Stimulated activated CD4-positive, alpha-beta T cell treated with anti-CD3 and anti-CD28 coated beads, Interleukin-4, amount 100 ng/mL, for 1 hour (primary cell): ENCODE results near the gene CDKN1C.
"Not testable (repeated sequence)": the region's sequence is repeated elsewhere in the genome, so short reads cannot be mapped to it uniquely, and the experiment has no call there.

Source experiments
- DNase-seq: peaks from one replicate; pipeline ENCODE4 v3.0.0-alpha.2; 2020

Gene CDKN1C

DNA sequence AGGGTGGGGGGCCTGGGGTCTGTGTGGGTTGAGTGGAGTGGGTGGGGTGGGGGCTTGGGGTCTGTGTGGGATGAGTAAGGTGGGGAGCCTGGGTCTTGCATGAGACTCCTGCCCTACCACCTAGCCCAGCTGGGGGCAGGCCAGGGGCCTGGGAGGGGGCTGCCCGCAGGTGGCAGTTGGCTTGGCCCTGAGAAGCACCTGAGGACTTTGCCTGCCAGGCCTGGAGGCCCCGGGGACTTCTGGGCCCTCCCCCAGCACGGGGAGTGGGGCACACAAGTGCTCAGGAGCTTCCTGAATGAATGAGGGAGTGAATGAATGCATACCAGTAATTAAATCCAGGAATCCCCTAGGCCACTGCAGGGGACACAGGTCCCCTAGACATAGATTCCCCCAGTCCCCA lies 37.1 kb upstream of the CDKN1C start:
- DNase-seq = no peak

DNA sequence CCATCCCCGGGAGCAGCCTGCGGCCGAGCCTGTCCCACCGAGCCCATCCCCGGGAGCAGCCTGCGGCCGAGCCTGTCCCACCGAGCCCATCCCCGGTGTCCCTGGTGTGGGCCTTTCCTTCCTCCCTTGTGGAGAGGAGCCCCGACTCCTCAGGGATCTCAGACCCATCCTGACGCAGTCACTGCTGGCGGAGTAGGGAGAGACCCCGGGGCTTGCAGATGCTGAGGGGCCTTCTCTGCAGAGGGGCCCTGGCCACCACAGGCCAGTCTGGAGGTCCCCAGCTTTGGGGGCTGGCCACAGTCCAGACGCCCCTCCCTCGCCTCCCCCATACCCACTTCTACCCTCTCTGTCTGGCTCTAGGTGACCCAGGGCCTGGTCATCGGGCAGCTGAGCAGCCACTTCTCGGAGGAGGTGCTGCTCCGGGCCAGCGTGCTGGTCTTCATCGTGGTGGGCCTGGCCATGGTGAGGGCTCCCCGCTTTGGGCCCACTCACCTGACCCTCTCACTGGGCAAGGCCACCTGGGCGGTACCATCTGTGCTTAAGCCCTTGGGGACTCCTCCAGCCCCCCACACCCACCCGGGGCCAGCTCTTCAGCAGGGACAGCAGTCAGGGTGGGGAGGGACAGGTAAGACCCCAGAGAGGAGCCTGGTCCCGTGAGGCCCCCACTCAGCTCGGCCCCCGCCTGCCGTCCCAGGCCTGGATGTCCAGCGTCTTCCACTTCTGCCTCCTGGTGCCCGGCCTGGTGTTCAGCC lies 36.3 kb upstream of the CDKN1C start:
- DNase-seq = no peak

DNA sequence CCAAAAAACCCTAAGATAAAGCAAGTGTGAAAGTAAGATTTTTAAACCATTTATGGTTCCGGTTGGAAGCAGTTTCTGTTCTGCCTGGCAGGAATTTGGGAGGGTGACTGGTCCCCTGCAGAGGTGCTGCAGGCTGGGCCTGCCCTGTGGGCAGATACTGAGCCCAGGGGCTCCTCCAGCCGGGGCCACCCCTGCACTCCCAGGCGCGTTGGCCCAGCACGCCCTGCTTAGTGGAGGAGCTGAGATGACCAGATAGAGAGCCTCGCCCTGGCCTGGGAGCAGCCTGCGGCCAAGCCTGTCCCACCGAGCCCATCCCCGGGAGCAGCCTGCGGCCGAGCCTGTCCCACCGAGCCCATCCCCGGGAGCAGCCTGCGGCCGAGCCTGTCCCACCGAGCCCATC lies 35.7 kb upstream of the CDKN1C start:
- DNase-seq = no peak

DNA sequence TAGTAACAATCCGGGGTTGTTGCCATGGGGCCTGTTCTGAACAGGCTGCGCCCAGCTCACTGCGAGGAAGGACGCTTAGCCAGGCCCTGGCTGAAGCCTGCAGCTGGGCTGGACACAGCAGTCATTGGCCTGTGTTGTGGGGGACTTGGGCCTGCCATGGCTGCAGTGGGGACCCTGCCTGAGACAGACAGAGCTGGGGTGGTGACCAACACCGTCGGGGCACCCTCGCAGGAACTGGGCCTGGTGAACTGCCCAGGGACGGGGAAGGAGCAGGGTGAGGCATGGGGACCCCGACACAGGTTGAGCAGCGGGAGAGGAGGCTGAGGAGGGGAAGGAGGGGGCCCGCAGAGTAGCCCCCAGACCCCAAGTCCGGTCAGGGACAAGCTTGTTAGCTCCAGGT lies 34.8 kb upstream of the CDKN1C start:
- DNase-seq = no peak

DNA sequence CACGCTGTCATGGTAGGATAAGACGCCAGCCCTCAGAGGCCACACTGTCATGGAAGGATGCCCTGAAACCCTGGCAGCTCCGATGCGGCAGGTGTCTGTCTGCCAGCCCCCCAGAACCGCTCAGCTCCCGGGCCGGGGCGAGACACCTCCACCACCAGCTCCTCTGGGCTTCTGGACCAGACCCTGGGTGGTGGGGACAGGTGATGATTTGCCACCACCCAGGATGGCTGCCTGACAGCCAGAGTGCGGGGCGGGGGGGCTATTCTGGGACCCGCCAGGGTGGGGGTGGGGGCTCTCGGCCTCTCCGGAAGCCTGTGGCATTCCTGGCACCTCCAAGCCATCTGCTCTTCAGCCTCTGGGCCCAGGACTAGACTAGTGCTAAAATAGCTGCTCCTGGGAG lies 34.3 kb upstream of the CDKN1C start:
- no peak for DNase-seq

DNA sequence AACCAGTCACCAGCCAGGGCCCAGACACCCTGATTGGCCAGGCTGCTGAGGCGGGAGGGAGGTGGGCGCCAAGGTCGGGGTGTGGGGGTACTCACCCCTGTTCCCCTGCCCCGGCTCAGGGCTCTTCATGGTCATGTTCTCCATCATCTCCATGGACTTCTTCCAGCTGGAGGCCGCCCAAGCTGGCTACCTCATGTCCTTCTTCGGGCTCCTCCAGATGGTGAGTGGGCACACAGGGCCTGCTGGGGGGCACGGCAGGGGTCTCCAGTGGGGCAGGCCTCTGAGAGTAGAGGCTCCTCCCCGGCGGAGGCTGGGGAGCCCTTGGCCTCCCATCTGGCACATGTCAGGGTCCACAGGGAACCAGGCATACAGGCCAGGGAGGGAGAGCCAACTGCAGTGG lies 33.6 kb upstream of the CDKN1C start:
- DNase-seq = no peak

DNA sequence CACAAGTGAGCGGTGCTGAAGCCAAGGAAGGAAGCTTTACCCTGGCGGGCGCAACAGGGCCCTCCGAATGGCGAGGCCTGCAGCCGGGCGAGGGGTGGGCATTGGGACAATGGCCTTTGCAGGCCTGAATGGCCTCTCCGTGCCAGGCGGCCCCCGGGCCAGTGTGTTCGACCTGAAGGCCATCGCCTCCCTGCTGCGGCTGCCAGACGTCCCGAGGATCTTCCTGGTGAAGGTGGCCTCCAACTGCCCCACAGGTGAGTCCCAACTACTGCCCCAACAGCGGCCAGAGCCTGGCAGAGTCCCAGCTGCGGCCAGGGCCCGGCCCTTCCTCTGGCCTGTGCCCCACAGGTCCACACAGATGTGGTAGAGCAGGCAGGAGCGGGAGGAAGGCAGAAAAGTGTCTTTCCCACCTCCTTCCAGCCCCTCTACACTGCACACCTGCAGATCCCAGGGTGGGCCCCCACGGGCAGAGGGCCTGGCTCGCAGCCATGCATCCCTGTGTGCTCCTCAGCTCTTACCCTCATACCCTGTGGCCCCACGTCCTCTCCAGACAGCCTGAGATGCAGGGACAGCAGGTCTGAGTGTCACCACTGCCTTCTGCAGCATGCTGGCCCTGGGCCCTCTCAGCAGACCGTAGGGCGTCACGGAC lies 32.4 kb upstream of the CDKN1C start:
- DNase-seq = no peak

DNA sequence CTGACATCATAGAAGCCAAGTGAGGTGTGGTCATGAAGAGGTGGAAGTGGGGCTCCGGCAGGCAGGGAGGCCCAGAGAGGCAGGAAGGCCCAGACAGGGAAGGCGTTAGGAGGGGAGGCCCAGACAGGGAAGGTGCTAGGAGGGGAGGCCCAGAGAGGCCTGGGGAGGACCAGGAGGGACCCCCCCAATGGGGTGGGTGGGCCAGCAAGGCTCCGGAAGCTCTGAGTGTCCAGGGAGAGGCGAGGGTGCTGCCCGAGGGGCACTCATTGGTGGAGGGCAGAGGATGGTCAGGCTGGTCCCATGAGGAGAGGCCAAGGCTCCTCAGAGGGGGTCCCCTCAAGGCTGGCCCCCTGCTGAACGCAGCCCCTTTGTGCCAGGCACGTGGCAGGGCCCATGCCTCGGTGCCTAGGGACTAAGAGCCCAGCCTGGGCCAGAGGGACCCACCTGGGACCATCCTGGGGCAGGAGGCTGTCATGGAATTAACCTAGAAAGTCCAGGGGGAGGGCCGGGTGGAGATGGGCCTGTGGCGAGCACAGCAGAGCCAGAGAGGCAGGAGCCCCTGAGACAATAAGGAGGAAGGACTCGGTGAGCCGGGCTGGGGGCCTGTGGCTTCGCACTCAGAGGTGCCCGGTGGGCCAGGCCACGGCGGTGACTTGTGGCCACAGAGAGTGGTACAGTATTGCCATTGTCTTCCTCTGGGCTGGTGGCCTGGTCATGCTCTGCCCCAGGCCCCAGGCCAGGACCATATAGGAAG lies 31.5 kb upstream of the CDKN1C start:
- no peak for DNase-seq

DNA sequence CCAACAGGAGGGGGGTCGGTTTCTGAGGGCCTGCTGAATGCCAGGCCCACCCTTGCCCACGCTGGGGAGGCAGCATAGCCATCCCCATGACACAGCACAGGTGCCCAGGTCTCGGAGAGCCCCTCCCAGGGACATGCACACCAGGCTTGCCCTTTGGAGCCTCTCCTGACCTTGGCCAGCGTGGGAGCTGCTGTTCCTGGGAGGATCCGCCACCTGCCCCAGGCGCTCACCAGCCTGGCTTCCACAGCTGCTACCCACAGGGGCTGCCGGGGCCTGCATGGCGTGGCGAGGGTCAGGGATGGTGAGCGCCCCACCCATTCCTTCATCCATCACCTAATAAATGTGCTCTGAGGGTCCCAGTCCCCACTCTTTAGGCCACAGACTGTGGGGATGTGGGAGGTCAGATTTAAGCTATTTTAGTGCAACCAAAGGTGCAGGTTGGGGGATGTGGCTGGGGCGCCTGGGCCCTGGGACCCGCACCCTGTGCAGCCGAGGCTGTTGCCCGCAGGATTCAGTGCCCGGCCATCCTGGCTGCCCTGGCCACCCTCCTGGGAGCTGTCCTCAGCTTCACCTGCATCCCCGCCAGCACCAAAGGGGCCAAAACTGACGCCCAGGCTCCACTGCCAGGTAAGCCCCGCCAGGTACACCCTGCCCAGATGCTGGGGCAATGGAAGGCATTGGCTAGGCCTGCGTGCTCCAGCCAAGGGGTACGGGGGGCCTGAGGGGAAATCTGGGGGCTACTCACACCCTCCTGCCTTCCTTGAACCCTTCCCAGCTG lies 30.7 kb upstream of the CDKN1C start:
- no peak for DNase-seq

DNA sequence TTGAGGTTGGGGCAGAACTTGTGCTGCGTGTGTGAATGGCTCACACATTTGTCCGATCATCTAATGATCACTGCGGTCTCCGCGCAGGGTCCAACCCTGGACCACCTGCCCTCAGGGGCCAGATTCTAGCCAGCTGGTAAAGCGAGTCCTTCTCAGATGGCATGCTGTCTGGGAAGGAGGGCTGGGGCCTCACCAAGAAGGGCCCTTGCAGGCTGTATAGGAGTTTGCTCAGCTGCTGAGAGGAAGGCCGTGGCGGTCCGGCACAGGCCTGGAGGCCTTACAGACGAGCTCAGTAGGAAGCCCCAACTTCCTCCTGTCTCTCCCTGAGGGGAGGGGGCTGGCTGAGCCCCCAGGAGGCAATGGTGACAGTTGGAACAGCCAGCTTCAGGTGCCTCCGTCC lies 29.9 kb upstream of the CDKN1C start:
- no peak for DNase-seq

DNA sequence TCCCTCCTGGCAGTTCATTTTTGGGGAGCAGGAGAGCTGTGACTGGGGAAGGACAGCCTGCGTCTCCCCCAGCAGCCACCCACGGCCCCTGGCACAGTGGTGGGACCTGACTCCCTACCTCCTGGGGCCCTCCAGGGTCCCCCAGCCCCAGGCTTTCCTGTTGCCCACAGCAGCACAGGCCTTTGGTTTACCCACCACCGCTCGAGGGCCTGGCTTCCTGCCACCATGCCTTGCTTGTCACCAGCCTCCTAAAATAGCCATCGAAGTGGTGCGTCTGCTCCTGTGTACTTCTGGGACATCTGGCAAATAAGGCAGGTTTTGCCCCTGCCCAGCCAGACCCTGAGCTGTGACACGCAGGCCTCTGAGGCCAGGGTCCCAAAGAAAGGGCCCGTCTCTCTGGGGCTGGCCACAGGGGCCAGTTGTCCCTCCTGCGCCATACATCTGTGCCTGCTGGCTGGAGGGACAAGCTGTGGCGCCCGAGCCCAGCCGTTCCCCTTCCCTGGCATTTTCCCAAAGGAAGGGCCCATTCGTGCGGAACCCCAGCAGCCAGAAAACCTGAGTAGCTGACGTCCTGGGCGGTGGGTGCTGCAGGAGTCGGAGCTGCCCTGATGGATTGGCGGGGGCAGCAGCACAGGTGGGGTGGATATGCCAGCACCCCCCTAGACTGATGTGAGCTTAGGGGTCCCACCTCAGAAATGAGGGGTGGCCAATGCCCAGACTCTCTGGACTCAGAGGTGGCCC lies 29.1 kb upstream of the CDKN1C start:
- no peak for DNase-seq

DNA sequence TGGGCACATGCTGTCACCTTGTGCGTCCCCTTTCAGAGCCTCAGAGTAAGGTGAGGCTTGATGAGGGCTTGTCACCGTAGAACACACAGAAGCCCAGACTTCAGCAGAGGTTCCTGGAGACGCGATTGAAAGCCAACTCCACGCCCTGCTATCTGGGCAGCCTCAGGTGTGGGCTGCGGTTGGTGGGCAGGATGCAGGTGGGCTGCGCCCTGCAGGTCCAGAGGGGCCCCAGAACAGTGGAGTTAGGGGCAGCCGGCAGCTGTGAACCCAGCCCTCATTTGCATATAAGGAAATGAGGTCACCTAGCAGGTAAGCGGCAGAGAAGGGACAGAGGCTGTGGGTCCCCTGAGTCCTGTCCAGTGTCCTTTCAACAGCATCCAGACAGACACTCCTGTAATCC lies 28.2 kb upstream of the CDKN1C start:
- DNase-seq = no peak

DNA sequence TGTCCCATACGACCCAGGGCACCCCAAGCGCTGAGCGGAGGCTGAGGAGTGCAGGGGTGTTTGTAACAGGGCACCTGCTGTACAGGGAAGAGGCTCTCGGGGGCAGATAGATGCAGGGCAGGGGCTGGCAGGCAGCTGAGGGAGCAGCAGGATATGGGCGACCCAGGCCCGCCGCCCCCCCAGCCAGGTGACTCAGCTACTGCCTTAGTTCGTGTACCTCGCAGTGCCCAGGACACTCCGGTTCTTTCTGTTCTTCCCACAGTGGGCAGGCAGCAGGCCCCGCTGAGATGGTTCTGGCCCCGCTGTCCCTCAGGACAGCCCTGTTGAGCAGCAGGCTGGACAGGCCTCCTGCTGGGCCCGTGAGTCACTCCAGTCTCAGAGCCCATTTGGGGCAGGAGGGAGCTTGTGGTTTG lies 27.4 kb upstream of the CDKN1C start:
- no peak for DNase-seq

DNA sequence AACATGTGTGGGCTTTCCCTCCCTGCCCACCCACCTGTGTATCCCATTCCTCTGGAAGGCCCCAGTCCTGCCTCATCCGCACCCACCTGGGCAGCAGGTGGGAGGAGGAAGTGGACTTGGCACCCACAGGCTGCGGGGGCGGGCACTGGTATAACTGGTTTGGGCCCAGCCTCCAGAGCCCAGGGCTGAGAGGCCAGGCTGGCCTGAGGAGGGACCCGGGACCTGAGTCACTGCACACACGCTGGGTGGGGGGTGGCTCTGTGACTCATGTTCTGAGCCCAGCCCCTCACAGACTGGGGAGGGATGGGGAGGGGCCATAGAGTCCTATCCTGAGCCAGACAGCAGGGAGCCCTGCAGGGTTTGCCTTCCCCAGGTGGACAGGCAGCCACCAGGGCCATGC lies 26.9 kb upstream of the CDKN1C start:
- no peak for DNase-seq

DNA sequence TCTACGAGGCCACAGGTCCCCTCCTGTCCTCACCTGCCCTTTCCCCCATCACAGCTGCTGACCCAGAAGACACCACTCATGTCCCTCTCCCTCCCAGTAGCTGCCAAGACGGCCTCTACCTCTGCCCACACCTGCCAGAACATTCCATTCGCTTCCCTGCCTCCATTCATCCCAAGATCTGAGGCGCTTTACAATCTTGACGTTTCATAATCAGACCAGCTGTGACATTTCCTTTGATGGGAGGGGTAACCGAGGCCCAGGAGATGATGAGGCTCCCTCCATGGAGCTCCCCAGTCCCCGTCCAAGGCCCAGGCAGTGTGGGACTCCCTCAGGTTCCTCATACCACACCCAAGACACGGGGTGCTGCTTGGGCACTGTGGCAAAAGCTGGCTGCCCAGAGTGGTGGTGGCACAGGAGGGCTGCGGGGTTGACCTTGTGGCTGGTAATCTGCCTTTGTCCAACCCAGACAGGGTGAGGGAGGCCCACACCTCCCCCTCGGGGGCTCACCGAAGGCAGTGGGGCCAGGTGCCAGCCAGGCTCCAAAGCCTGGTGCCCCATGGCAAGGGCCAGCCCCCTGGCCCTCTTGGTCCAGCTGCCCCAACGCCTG lies 26.3 kb upstream of the CDKN1C start:
- DNase-seq = no peak

DNA sequence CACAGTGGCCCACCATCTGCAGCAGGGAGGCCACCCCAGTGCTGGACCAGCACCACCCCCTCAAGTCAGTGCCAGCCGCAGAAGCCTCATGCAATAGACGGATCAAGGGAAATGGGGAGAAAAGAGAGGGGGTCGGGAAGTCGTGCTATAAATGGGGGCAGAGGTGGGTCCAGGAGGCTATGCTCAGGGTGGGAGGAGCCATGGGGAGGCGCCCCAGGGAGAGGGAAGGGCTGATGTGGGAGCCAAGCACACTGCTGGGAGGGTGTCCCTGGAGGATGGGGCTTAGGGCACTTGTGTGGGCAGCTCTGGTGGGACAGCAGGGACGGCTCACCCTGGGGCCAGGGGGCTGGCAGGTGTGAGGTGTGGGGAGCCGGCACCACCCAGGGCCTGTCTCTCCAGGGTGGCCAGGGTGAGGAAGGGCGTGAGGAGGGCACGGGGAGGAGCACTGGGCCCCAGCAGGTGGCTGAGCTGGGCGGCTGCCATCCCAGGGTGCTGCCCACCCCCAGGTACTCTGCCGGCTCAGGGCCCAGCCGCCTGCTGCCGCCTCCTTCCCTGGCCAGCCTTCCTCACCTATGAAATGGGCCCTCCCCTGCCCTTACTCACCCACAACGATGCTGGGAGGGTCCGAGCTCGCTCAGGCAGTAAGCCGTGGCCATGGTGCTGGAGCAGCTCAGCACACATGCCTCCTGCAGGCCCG lies 25.7 kb upstream of the CDKN1C start:
- DNase-seq = no peak

DNA sequence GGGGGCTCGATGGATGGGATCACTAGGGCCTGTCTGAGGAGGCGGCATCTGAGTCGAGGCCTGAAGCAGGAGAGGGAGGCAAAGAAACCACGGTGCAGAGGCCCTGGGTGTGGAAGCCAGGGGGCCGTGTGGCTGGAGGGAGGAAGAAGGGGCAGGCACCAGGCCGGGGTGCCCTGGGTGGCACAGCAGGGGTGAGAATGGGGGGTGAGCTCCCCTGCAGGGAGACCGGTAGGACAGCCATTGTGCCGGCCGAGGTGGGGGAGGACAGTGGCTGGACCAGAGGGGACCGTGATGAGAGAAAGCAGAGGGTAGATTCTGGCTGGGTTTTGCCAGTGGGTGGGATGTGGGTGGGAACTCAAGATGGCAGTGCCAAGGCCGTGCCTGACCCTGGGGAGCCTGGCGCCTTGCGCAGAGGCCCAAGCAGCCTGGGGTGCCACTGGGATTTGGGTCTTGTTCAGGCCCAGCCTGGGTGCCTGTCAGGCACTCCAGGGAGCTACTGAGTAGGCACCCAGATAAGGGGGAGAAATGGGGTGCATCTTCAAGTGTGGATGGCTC lies 24.9 kb upstream of the CDKN1C start:
- no peak for DNase-seq

DNA sequence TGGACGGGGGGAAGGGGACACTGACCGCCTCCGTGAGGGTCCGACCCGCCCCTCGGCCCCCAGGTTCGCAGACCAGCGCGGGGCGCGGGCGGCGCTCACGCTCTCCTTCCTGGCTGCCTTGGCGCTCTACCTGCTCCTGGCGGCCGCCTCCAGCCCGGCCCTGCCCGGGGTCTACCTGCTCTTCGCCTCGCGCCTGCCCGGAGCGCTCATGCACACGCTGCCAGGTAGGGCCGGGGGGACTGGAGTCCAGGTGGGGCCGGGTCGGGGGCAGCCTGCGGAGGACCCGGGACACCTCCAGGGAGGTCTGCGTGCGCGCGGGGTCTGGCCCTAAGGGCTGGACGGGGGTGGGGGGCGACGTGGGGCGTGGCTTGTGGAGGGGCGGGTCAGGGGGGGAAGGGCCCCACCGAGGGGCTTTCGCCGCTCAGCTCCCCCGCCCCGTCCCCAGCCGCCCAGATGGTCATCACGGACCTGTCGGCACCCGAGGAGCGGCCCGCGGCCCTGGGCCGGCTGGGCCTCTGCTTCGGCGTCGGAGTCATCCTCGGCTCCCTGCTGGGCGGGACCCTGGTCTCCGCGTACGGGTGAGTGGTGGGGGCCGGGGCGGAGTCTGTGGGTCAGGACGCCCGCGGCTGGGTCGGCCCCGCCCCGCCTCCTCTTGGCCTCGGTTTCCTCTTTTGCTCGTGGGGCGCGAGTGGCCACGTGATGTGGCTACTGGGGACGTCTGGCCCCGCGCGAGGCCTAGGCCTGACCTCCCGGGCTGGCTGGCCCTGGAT lies 23.7 kb upstream of the CDKN1C start:
- no peak for DNase-seq

DNA sequence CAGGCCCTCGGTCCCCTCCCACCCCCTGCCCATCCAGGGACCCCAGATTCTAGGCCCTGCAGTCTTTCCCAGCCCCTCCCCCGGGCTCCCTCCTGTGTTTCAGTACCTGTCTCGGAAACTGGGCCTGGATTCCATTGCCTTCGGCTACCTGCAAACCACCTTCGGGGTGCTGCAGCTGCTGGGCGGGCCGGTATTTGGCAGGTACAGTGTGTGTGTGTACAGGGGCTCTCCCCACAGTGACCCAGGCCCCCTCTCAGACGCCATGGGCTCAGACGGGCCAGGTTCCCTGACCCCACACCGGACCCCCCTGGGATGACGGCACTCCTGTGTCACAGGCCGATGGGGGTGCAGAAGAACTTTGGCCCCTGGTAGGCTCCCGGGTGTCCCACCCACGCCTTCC lies 22.6 kb upstream of the CDKN1C start:
- no peak for DNase-seq

DNA sequence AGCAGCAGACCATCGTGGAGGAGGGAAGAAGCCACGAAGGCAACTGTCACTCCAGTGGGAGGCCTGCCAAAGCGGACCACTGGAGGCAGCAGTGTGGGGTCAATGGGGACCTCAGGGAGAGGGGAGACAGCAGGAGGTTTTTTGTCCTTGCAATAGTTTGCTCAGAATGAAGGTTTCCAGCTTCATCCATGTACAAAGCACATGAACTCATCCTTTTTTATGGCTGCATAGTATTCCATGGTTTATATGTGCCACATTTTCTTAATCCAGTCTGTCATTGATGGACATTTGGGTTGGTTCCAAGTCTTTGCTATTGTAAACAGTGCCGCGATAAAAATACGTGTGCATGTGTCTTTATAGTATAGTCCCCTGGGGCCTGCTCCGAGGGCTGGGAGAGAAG lies 19.7 kb upstream of the CDKN1C start:
- not testable (repeated sequence) for DNase-seq
